ENCODE results near the gene PSMD12.
"Not testable (repeated sequence)": the region's sequence is repeated elsewhere in the genome, so short reads cannot be mapped to it uniquely, and the experiment has no call there.

PSMD12 gene

DNA sequence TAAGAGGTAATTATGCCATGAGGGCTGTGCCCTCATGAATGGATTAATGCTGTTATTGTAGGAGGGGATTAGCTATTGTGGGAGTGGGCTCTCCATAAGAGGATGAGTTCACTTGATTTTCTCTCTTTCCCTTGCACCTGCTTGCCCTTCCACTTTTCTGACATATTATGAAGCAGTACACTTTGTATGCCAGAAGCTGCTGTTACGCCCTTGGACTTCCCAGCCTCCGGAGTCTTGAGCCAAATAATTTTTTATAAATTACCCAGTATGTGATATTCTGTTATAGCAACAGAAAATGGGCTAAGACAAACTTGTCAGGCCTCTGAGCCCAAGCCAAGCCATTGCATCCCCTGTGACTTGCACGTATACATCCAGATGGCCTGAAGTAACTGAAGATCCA, 38.4 kb downstream of the PSMD12 start:
- POLR2A ChIA-PET = no interaction called here
- TF ChIP-seq ELF4 (IDR thresholded peaks at IDR 0.05) = no peak
- no peak for TF ChIP-seq CTBP1 (IDR thresholded peaks at IDR 0.05; ENCODE audit: borderline replicate concordance)
- TF ChIP-seq LEF1 (IDR thresholded peaks at IDR 0.05; ENCODE audit: borderline replicate concordance) = no peak
- TF ChIP-seq NFRKB (IDR thresholded peaks at IDR 0.05) = no peak
- TF ChIP-seq TARDBP (IDR thresholded peaks at IDR 0.05) = no peak
- no peak for TF ChIP-seq FOXA1 (IDR thresholded peaks at IDR 0.05)
- TF ChIP-seq FOXK2 (IDR thresholded peaks at IDR 0.05) = no peak
- no peak for DNase-seq (ENCODE audit: extremely low spot score)
- CTCF ChIA-PET = no interaction called here

DNA sequence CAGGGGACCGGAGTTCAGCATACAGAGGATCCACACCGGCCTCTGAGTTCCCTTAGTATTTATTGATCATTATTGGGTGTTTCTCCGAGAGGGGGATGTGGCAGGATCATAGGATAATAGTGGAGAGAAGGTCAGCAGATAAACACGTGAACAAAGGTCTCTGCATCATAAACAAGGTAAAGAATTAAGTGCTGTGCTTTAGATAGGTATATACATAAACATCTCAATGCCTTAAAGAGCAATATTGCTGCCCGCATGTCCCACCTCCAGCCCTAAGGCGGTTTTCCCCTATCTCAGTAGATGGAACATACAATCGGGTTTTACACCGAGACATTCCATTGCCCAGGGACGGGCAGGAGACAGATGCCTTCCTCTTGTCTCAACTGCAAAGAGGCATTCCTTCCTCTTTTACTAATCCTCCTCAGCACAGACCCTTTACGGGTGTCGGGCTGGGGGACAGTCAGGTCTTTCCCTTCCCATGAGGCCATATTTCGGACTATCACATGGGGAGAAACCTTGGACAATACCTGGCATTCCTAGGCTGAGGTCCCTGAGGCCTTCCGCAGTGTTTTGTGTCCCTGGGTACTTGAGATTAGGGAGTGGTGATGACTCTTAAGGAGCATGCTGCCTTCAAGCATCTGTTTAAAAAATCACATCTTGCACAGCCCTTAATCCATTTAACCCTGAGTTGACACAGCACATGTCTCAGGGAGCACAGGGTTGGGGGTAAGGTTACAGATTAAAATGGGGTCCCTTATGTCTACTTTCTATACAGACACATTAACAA, 39.2 kb downstream of the PSMD12 start:
- CTCF ChIA-PET; POLR2A ChIA-PET; DNase-seq (ENCODE audit: extremely low spot score): not testable (repeated sequence)

DNA sequence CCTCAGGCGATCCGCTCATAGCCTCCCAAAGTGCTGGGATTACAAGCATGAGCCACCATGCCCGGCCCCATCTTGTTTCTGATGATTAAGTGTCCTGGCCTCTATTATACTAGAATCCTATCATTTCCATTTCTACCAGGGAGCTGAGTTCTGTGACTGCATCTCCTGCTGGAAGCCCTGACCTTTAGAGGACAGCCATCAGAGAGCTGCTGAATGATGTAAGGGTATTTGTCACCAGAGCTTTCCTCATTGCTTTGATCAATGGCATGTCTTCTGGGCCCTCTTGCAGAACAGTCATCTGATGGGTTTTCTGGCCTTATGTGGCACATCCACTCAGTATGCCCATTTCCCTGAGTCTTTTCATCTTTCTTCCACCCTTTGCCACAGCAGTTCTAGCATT, 39.9 kb downstream of the PSMD12 start:
- no peak for TF ChIP-seq ARNT (IDR thresholded peaks at IDR 0.05)
- TF ChIP-seq SUZ12 (IDR thresholded peaks at IDR 0.05) = no peak
- no peak for TF ChIP-seq FOXA1 (IDR thresholded peaks at IDR 0.05)
- no peak for TF ChIP-seq L3MBTL2 (conservative IDR thresholded peaks at IDR 0.05)
- no peak for TF ChIP-seq FOXM1 (IDR thresholded peaks at IDR 0.05; ENCODE audit: borderline replicate concordance)
- no peak for TF ChIP-seq FOXK2 (IDR thresholded peaks at IDR 0.05)
- TF ChIP-seq NFRKB (IDR thresholded peaks at IDR 0.05) = no peak
- no peak for TF ChIP-seq LEF1 (IDR thresholded peaks at IDR 0.05; ENCODE audit: borderline replicate concordance)
- no peak for TF ChIP-seq HDGF (IDR thresholded peaks at IDR 0.05; ENCODE audit: borderline replicate concordance)
- no peak for TF ChIP-seq BHLHE40 (IDR thresholded peaks at IDR 0.05; ENCODE audit: borderline replicate concordance)
- TF ChIP-seq, protein P1, sequence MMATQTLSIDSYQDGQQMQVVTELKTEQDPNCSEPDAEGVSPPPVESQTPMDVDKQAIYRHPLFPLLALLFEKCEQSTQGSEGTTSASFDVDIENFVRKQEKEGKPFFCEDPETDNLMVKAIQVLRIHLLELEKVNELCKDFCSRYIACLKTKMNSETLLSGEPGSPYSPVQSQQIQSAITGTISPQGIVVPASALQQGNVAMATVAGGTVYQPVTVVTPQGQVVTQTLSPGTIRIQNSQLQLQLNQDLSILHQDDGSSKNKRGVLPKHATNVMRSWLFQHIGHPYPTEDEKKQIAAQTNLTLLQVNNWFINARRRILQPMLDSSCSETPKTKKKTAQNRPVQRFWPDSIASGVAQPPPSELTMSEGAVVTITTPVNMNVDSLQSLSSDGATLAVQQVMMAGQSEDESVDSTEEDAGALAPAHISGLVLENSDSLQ (IDR thresholded peaks at IDR 0.05) = no peak
- no peak for TF ChIP-seq CTBP1 (IDR thresholded peaks at IDR 0.05; ENCODE audit: borderline replicate concordance)
- no peak for TF ChIP-seq ZNF384 (IDR thresholded peaks at IDR 0.05)
- CTCF ChIA-PET = no interaction called here
- POLR2A ChIA-PET = no interaction called here
- no peak for DNase-seq (ENCODE audit: extremely low spot score)

DNA sequence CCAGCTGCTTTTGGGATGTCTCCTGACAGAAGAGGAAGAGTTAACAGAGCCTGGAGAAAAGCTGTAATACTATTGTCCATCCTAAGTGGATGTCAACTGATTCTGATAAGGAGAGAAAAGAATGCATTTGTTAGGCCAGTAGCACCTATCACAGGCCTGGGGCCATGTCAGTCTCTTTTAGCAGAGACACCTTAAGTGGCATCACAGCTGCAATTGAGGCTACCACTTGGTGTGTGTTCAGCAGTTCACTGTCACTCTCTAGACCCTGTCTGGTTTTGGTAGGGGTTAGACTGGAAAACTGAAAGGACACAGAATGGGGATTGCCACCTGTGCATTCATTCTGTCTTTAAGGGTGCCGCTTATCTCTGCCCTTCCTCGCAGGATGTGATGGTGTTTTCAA, 42.0 kb downstream of the PSMD12 start:
- ChIA-PET CTCF (no interaction called here), POLR2A (no interaction called here)
- TF ChIP-seq L3MBTL2 (conservative IDR thresholded peaks at IDR 0.05) = no peak
- no peak for TF ChIP-seq SUZ12 (IDR thresholded peaks at IDR 0.05)
- no peak for TF ChIP-seq NFRKB (IDR thresholded peaks at IDR 0.05)
- TF ChIP-seq ARNT (IDR thresholded peaks at IDR 0.05) = no peak
- no peak for TF ChIP-seq HDGF (IDR thresholded peaks at IDR 0.05; ENCODE audit: borderline replicate concordance)
- no peak for TF ChIP-seq CTBP1 (IDR thresholded peaks at IDR 0.05; ENCODE audit: borderline replicate concordance)
- no peak for TF ChIP-seq FOXK2 (IDR thresholded peaks at IDR 0.05)
- TF ChIP-seq, protein P1 (IDR thresholded peaks at IDR 0.05) = no peak
- no peak for TF ChIP-seq BHLHE40 (IDR thresholded peaks at IDR 0.05; ENCODE audit: borderline replicate concordance)
- no peak for TF ChIP-seq SP1 (IDR thresholded peaks at IDR 0.05)
- TF ChIP-seq FOXM1 (IDR thresholded peaks at IDR 0.05; ENCODE audit: borderline replicate concordance) = no peak
- no peak for TF ChIP-seq FOXA1 (IDR thresholded peaks at IDR 0.05)
- TF ChIP-seq ZNF384 (IDR thresholded peaks at IDR 0.05) = no peak
- no peak for TF ChIP-seq ELF4 (IDR thresholded peaks at IDR 0.05)
- no peak for TF ChIP-seq TARDBP (IDR thresholded peaks at IDR 0.05)
- no peak for TF ChIP-seq LEF1 (IDR thresholded peaks at IDR 0.05; ENCODE audit: borderline replicate concordance)
- no peak for DNase-seq (ENCODE audit: extremely low spot score)

DNA sequence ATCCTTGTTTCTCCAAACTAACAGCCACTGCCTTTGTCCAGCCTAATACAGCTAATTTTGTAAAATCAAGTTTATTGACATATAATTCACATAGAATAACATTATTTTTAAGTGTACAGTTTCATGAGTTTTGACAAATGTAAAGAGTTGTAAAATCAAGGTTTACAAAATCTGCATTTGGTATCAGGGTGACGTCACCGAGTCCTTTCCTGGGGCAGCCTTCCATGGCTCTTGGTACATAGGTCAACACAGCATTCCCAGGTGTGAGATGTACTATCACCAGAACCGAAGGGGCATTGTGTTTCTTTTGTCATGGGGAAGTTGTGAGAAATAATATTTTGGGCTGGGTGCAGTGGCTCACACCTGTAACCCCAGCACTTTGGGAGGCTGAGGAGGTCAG, 42.9 kb downstream of the PSMD12 start:
- ChIA-PET POLR2A (no interaction called here), CTCF (no interaction called here)
- TF ChIP-seq L3MBTL2 (conservative IDR thresholded peaks at IDR 0.05) (no peak), BHLHE40 (IDR thresholded peaks at IDR 0.05; ENCODE audit: borderline replicate concordance) (no peak), CTBP1 (IDR thresholded peaks at IDR 0.05; ENCODE audit: borderline replicate concordance) (no peak), ELF4 (IDR thresholded peaks at IDR 0.05) (no peak), ARNT (IDR thresholded peaks at IDR 0.05) (no peak), SUZ12 (IDR thresholded peaks at IDR 0.05) (no peak), FOXM1 (IDR thresholded peaks at IDR 0.05; ENCODE audit: borderline replicate concordance) (no peak), SP1 (IDR thresholded peaks at IDR 0.05) (no peak), FOXK2 (IDR thresholded peaks at IDR 0.05) (no peak), FOXA1 (IDR thresholded peaks at IDR 0.05) (no peak), ZNF384 (IDR thresholded peaks at IDR 0.05) (no peak), TARDBP (IDR thresholded peaks at IDR 0.05) (no peak), LEF1 (IDR thresholded peaks at IDR 0.05; ENCODE audit: borderline replicate concordance) (no peak)
- TF ChIP-seq, protein P1 (IDR thresholded peaks at IDR 0.05) = no peak
- no peak for DNase-seq (ENCODE audit: extremely low spot score)

DNA sequence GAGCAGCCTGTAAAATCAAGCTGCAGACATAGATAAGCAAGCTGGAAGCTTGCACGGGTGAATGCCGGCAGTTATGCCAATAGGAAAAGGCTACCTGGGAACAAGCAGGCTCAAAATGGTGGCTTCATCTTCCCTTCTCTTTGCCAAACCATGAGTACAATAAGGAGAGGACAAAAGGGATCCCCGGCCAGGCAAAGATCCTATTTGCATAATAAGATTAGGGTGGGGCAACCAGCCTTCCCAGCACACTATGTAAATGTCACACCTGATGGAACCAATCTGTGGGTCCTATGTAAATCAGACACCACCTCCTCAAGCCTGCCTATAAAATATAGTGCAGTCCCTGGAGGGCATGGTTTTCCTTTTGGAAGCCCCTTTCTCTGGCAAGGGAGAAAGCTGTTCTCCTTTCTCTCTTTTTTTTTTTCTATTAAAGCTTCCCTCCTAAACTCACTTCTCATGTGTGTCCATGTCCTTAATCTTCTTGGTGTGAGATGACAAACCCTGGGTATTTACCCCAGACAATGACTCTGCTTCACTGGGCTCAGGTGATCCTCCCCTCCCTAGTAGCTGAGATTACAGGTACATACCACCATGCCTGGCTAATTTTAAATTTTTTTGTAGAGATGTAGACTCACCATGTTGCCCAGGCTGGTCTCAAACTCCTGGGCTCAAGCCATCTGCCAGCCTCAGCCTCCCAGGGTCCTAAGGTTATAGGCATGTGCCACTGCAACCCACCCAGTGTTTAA, 44.2 kb downstream of the PSMD12 start:
- CTCF ChIA-PET = interaction anchor here (0.9 kb wide), 1 partner anchor 52 kb away, joined by 3 read pairs; no protein-coding TSS in a partner anchor
- DNase-seq (ENCODE audit: extremely low spot score) = no peak

DNA sequence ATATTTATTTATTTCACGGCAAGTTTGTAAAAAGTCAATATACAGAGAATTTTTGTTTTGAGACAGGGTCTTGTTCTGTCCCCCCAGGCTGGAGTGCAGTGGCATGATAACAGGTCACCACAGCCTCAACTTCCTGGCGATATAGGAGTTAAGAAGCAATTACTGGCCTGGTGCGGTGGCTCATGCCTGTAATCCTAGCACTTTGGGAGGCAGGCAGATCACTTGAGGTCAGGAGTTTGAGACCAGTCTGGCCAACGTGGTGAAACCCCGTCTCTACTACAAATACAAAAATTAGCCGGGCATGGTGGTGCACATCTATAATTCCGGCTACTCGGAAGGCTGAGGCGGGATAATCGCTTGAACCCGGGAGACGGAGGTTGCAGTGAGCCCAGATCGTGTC, 44.9 kb downstream of the PSMD12 start:
- CTCF ChIA-PET; POLR2A ChIA-PET; DNase-seq (ENCODE audit: extremely low spot score): not testable (repeated sequence)

More for the DNA sequence above, 44.2 kb downstream of the PSMD12 start:
- POLR2A ChIA-PET = no interaction called here
- no peak for TF ChIP-seq FOXA1 (IDR thresholded peaks at IDR 0.05)
- TF ChIP-seq LEF1 (IDR thresholded peaks at IDR 0.05; ENCODE audit: borderline replicate concordance) = no peak
- TF ChIP-seq ELF4 (IDR thresholded peaks at IDR 0.05) = no peak
- no peak for TF ChIP-seq NFRKB (IDR thresholded peaks at IDR 0.05)
- no peak for TF ChIP-seq ARNT (IDR thresholded peaks at IDR 0.05)
- TF ChIP-seq ZNF384 (IDR thresholded peaks at IDR 0.05) = no peak
- no peak for TF ChIP-seq SUZ12 (IDR thresholded peaks at IDR 0.05)
- no peak for TF ChIP-seq HDGF (IDR thresholded peaks at IDR 0.05; ENCODE audit: borderline replicate concordance)
- no peak for TF ChIP-seq FOXM1 (IDR thresholded peaks at IDR 0.05; ENCODE audit: borderline replicate concordance)
- TF ChIP-seq, protein P1 (IDR thresholded peaks at IDR 0.05) = no peak
